HepG2 (cell line): ENCODE results near the gene TTC32.

Experiments
- ARID3A ChIP-seq: IDR thresholded peaks from 2 replicates; pipeline ENCODE4 v1.6.1; 2012; ENCODE audit warnings: low read depth, low read length, improper control_type of control experiment
- DR1 ChIP-seq: sonication (generic); formaldehyde crosslinking; IDR thresholded peaks from 2 replicates; pipeline ENCODE4 v1.8.0; 2021; ENCODE audit warnings: mild to moderate bottlenecking, missing genetic modification reagents, inconsistent platforms
- EZH2 ChIP-seq: conservative IDR thresholded peaks from 2 replicates; pipeline ENCODE4 v1.6.1; 2012; ENCODE audit warnings: mild to moderate bottlenecking, low read depth, low read length, moderate library complexity
- MAZ ChIP-seq, 2 experiments: sonication (generic) in 1 of 2; formaldehyde crosslinking in 1 of 2; IDR thresholded peaks; 2 replicates each; pipeline versions ENCODE4 v1.5.0 to v1.6.1; 2012 to 2020; ENCODE audit warnings: low read depth in 2 of 2, mild to moderate bottlenecking in 2 of 2, borderline replicate concordance in 1 of 2, improper control_type of control experiment in 1 of 2, low read length in 1 of 2, missing genetic modification reagents in 1 of 2, moderate library complexity in 1 of 2
- TCF12 ChIP-seq, 2 experiments: fragments of 450-650 bp in 1 of 2; sonication (generic) in 1 of 2; formaldehyde crosslinking in 1 of 2; IDR thresholded peaks; 2 replicates each; pipeline versions ENCODE4 v1.6.1 to v1.8.0; 2017 to 2022; ENCODE audit warnings: antibody characterized with exemption in 1 of 2, mild to moderate bottlenecking in 1 of 2, missing genetic modification reagents in 1 of 2, moderate library complexity in 1 of 2
- TEAD2 ChIP-seq: sonication (generic); formaldehyde crosslinking; IDR thresholded peaks from 2 replicates; pipeline ENCODE4 v1.9.0; 2021; ENCODE audit warnings: missing genetic modification reagents
- YEATS4 ChIP-seq: sonication (generic); formaldehyde crosslinking; IDR thresholded peaks from 2 replicates; pipeline ENCODE4 v1.4.0; 2020; ENCODE audit warnings: missing genetic modification reagents, borderline replicate concordance
- ZFP90 ChIP-seq: sonication (generic); formaldehyde crosslinking; IDR thresholded peaks from 2 replicates; pipeline ENCODE4 v1.8.0; 2022; ENCODE audit warnings: missing genetic modification reagents, mild to moderate bottlenecking, inconsistent platforms, borderline replicate concordance
- ZNF230 ChIP-seq: sonication (generic); formaldehyde crosslinking; IDR thresholded peaks from 2 replicates; pipeline ENCODE4 v1.4.0; 2020; ENCODE audit warnings: mild to moderate bottlenecking, missing genetic modification reagents
- ZNF562 ChIP-seq: sonication (generic); formaldehyde crosslinking; IDR thresholded peaks from 2 replicates; pipeline ENCODE4 v1.8.0; 2022; ENCODE audit warnings: missing genetic modification reagents, borderline replicate concordance
- TF ChIP-seq, protein P1 (sequence below), 2 experiments: IDR thresholded peaks; 2 replicates each; pipeline ENCODE4 v1.6.1; 2011 to 2012; ENCODE audit warnings: low read length in 2 of 2, borderline replicate concordance in 1 of 2, low read depth in 1 of 2, mild to moderate bottlenecking in 1 of 2, moderate library complexity in 1 of 2
- TF ChIP-seq, protein P2 (sequence below): sonication (generic); formaldehyde crosslinking; IDR thresholded peaks from 2 replicates; pipeline ENCODE4 v1.5.1; 2020; ENCODE audit warnings: missing genetic modification reagents, mild to moderate bottlenecking, borderline replicate concordance
- TF ChIP-seq, protein P3 (sequence below): sonication (generic); formaldehyde crosslinking; IDR thresholded peaks from 2 replicates; pipeline ENCODE4 v1.5.0; 2020; ENCODE audit warnings: mild to moderate bottlenecking, missing genetic modification reagents, moderate library complexity

DNA sequence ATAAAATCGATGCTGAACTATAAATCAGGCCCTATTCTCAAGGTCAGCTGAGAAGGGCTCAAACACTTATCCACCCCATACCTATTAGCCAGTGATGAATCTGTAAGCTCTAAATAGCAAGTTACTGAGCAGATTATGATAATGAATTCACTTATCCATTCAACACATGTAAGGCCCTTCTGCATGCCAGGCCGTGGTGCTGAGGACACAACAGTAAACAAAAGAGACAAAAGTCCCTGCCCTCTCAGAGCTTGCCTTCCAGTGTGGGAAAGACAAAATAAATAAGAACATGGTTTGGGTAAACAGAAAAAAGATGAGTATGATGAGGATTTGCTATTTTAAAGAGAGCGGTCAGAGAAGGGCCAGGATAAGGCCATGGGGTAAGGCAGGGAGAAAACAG lies 11.7 kb downstream of the TTC32 start:
- TF ChIP-seq ZFP90 (CRISPR knock-in tag), result no peak
- TF ChIP-seq MAZ (IDR thresholded peaks at IDR 0.05; ENCODE audit: borderline replicate concordance, low read depth, low read length), result no peak
- TF ChIP-seq MAZ (CRISPR knock-in tag; IDR thresholded peaks at IDR 0.05; ENCODE audit: low read depth), result no peak
- TF ChIP-seq TCF12 (IDR thresholded peaks at IDR 0.05), result no peak
- TF ChIP-seq TCF12 (CRISPR knock-in tag; IDR thresholded peaks at IDR 0.05), result no peak
- no peak for TF ChIP-seq YEATS4 (CRISPR knock-in tag)
- no peak for TF ChIP-seq DR1 (CRISPR knock-in tag)
- TF ChIP-seq ZNF562 (CRISPR knock-in tag), result no peak
- TF ChIP-seq, protein P1, sequence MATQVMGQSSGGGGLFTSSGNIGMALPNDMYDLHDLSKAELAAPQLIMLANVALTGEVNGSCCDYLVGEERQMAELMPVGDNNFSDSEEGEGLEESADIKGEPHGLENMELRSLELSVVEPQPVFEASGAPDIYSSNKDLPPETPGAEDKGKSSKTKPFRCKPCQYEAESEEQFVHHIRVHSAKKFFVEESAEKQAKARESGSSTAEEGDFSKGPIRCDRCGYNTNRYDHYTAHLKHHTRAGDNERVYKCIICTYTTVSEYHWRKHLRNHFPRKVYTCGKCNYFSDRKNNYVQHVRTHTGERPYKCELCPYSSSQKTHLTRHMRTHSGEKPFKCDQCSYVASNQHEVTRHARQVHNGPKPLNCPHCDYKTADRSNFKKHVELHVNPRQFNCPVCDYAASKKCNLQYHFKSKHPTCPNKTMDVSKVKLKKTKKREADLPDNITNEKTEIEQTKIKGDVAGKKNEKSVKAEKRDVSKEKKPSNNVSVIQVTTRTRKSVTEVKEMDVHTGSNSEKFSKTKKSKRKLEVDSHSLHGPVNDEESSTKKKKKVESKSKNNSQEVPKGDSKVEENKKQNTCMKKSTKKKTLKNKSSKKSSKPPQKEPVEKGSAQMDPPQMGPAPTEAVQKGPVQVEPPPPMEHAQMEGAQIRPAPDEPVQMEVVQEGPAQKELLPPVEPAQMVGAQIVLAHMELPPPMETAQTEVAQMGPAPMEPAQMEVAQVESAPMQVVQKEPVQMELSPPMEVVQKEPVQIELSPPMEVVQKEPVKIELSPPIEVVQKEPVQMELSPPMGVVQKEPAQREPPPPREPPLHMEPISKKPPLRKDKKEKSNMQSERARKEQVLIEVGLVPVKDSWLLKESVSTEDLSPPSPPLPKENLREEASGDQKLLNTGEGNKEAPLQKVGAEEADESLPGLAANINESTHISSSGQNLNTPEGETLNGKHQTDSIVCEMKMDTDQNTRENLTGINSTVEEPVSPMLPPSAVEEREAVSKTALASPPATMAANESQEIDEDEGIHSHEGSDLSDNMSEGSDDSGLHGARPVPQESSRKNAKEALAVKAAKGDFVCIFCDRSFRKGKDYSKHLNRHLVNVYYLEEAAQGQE (IDR thresholded peaks at IDR 0.05; ENCODE audit: borderline replicate concordance in 1 of 2, low read depth in 1 of 2, low read length in 2 of 2), result no peak
- TF ChIP-seq, protein P2, sequence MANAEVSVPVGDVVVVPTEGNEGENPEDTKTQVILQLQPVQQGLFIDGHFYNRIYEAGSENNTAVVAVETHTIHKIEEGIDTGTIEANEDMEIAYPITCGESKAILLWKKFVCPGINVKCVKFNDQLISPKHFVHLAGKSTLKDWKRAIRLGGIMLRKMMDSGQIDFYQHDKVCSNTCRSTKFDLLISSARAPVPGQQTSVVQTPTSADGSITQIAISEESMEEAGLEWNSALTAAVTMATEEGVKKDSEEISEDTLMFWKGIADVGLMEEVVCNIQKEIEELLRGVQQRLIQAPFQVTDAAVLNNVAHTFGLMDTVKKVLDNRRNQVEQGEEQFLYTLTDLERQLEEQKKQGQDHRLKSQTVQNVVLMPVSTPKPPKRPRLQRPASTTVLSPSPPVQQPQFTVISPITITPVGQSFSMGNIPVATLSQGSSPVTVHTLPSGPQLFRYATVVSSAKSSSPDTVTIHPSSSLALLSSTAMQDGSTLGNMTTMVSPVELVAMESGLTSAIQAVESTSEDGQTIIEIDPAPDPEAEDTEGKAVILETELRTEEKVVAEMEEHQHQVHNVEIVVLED (CRISPR knock-in tag), result no peak
- TF ChIP-seq ZNF230 (CRISPR knock-in tag), result no peak
- no peak for TF ChIP-seq EZH2
- TF ChIP-seq TEAD2 (CRISPR knock-in tag), result no peak
- TF ChIP-seq, protein P3, sequence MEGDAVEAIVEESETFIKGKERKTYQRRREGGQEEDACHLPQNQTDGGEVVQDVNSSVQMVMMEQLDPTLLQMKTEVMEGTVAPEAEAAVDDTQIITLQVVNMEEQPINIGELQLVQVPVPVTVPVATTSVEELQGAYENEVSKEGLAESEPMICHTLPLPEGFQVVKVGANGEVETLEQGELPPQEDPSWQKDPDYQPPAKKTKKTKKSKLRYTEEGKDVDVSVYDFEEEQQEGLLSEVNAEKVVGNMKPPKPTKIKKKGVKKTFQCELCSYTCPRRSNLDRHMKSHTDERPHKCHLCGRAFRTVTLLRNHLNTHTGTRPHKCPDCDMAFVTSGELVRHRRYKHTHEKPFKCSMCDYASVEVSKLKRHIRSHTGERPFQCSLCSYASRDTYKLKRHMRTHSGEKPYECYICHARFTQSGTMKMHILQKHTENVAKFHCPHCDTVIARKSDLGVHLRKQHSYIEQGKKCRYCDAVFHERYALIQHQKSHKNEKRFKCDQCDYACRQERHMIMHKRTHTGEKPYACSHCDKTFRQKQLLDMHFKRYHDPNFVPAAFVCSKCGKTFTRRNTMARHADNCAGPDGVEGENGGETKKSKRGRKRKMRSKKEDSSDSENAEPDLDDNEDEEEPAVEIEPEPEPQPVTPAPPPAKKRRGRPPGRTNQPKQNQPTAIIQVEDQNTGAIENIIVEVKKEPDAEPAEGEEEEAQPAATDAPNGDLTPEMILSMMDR (CRISPR knock-in tag), result no peak
- TF ChIP-seq ARID3A, result no peak
